Pancreas (tissue), 10 donors: Measurements from ENCODE around the gene CRISPLD2. TPM values are rescaled to one million over a fixed set of nuclear protein-coding genes. Genes with fewer than 3 reads are reported as not detected.
"Not testable (repeated sequence)": the region's sequence is repeated elsewhere in the genome, so short reads cannot be mapped to it uniquely, and the experiment has no call there.

ENCODE experiments used
- ATAC-seq, 4 donors: fragments of 200-7000 bp; cut with Tn5 transposase; one replicate each; pipeline versions ENCODE4 v1.8.0 to v1.9.1; 2020; ENCODE audit warnings: mild to moderate bottlenecking in 4 of 4, moderate library complexity in 4 of 4
- DNase-seq, 6 donors: peaks; one replicate each; pipeline ENCODE4 v3.0.0-alpha.2; 2020
- FAIRE-seq: peaks from 2 replicates; lab custom pipeline; 2012; peaks lifted over from hg19 to GRCh38; lab: Jason Lieb, UNC
- H3K27ac ChIP-seq, 4 donors: fragments of 200-600 bp; sonication (generic); 1 replicate in 3 of 4; 2 replicates in 1 of 4; pipeline versions ENCODE4 v1.5.0 to v1.8.0; 2020
- H3K27me3 ChIP-seq, 4 donors: fragments of 200-600 bp; one replicate each; pipeline ENCODE4 v1.8.0; 2021
- H3K36me3 ChIP-seq, 3 donors: fragments of 200-600 bp; sonication (generic) in 1 of 3; one replicate each; pipeline versions ENCODE4 v1.5.0 to v1.8.0; 2020 to 2021
- H3K4me1 ChIP-seq, 3 donors: fragments of 200-600 bp; one replicate each; pipeline ENCODE4 v1.8.0; 2021
- H3K4me3 ChIP-seq, 4 donors: fragments of 200-600 bp; sonication (generic) in 2 of 4; one replicate each; pipeline versions ENCODE4 v1.5.0 to v1.8.0; 2020 to 2021
- H3K9me3 ChIP-seq, 4 donors: fragments of 200-600 bp; one replicate each; pipeline ENCODE4 v1.8.0; 2021
- CTCF ChIP-seq, 4 donors: fragments of 200-600 bp; sonication (generic) in 3 of 4; IDR thresholded peaks; one replicate each; pipeline versions ENCODE4 v1.5.0 to v1.8.0; 2021; ENCODE audit warnings: antibody characterized with exemption in 4 of 4
- WGBS, 2 donors: extraction: QIAGEN DNeasy Blood & Tissue Kit; methylation state at CpG; one replicate each; pipeline ENCODE4 v1.1.7; 2013; 5-methylcytosine and 5-hydroxymethylcytosine counted together
- intact Hi-C, 3 donors: fragments of 100-400 bp; cut with DNase I; formaldehyde crosslinking; loops; one replicate each; pipeline versions ENCODE4 v1.11.1 to v1.14.2; 2022
- polyA plus RNA-seq, 2 donors: library from polyadenylated mRNA; stranded (reverse); fragments of 200-250 nt; gene quantifications; one replicate each; pipeline ENCODE4 v1.2.3, GENCODE V29; 2013
- total RNA-seq, 6 donors: library from RNA; stranded (reverse); fragmentation: NEBNext Ultra II Directional in 4 of 6; extraction: Animal tissue kit (Norgen Biotek cat#: 25700) in 4 of 6; gene quantifications; one replicate each; pipeline versions ENCODE4 v1.2.1 to v1.2.4, GENCODE V29; 2021 to 2023
- donor health status: healthy with polysubstance abuse.
- donor health status: DM: no; HTN: no; CAD: no; lungs with moderate emphysema.
- donor health status: DM: no; HTN: no; CAD: no.
- donor health status: control.
- donor health status: control.
- donor health status: Bipolar disorder and iron deficiency.
- donor health status: DM: yes; HTN: yes; CAD: no.
- donor health status: DM: no; HTN: no; CAD: no.
- donor health status: DM: no; HTN: no; CAD: no.
- donor health status: DM: yes; HTN: yes; CAD: no.

The CRISPLD2 gene
- total and polyA plus RNA-seq, 8 donors: 4.1 to 40.2 (median 14.1) TPM

GRCh38 chr16:84829168-84829965 is 9.6 kb downstream of the CRISPLD2 start:
- Histone ChIP-seq H3K4me3 (no peak overlapping the region), H3K9me3 (no peaks in the 10 kb centered on the region), H3K27me3 (no peaks in the 10 kb centered on the region), H3K27ac (no peak overlapping the region), H3K36me3 (no peaks in the 10 kb centered on the region), H3K4me1 (no peaks in the 10 kb centered on the region)
- 62 to 73% methylated on average over 15 of the region's 15 CpGs for WGBS, 2 donors
- no peak for TF ChIP-seq CTCF (IDR thresholded peaks at IDR 0.05)
- ATAC-seq (peak in 1 of 4 donors; percentile 26), FAIRE-seq (no peak), DNase-seq (no peak)
- intact Hi-C loops: no loop called here

- no peak for DNase-seq
- Histone ChIP-seq H3K4me1 (no peaks in the 10 kb centered on the region), H3K36me3 (no peaks in the 10 kb centered on the region), H3K27ac (no peak overlapping the region), H3K4me3 (no peak overlapping the region), H3K9me3 (no peaks in the 10 kb centered on the region), H3K27me3 (no peaks in the 10 kb centered on the region)
- FAIRE-seq: no peak
- intact Hi-C loops: no loop called here
- 79 to 87% methylated on average over 13 of the region's 13 CpGs for WGBS, 2 donors
- TF ChIP-seq CTCF (IDR thresholded peaks at IDR 0.05): no peak
- no peak for ATAC-seq
These were observed 11.1 kb downstream of the CRISPLD2 start for GRCh38 chr16:84830765-84831384.

GRCh38 chr16:84831728-84832127 is 11.9 kb downstream of the CRISPLD2 start:
- peak in 1 of 6 donors; percentile 5 for DNase-seq
- H3K9me3 ChIP-seq, FAIRE-seq, H3K27ac ChIP-seq, H3K36me3 ChIP-seq, H3K4me3 ChIP-seq, H3K27me3 ChIP-seq, ATAC-seq, H3K4me1 ChIP-seq, intact Hi-C loops: not testable (repeated sequence)
- 78 to 86% methylated on average over 10 of the region's 10 CpGs for WGBS, 2 donors

- no peak overlapping the region for H3K4me3 ChIP-seq
- H3K27me3 ChIP-seq: no peaks in the 10 kb centered on the region
- no peaks in the 10 kb centered on the region for H3K9me3 ChIP-seq
- WGBS, 2 donors: 56 to 60% methylated on average over 20 of the region's 20 CpGs
- DNase-seq: peak in 3 of 6 donors; percentile 26 to 43 (median 40)
- TF ChIP-seq CTCF (IDR thresholded peaks at IDR 0.05): no peak
- H3K27ac ChIP-seq: no peak overlapping the region
- peak in 3 of 4 donors; percentile 46 to 58 (median 52) for ATAC-seq
- peak; percentile 45 for FAIRE-seq
- intact Hi-C loops: no loop called here
- no peaks in the 10 kb centered on the region for H3K36me3 ChIP-seq
- no peaks in the 10 kb centered on the region for H3K4me1 ChIP-seq
These were observed 12.8 kb downstream of the CRISPLD2 start for GRCh38 chr16:84832488-84833143.

- H3K27me3 ChIP-seq: no peaks in the 10 kb centered on the region
- intact Hi-C loops: no loop called here
- ATAC-seq (no peak), FAIRE-seq (no peak), DNase-seq (peak in 1 of 6 donors; percentile 1)
- H3K9me3 ChIP-seq: no peaks in the 10 kb centered on the region
- no peak for TF ChIP-seq CTCF (IDR thresholded peaks at IDR 0.05)
- H3K36me3 ChIP-seq: no peaks in the 10 kb centered on the region
- no peak overlapping the region for H3K4me3 ChIP-seq
- 66 to 77% methylated on average over 11 of the region's 11 CpGs for WGBS, 2 donors
- H3K27ac ChIP-seq: no peak overlapping the region
- H3K4me1 ChIP-seq: no peaks in the 10 kb centered on the region
These were observed 13.3 kb downstream of the CRISPLD2 start for GRCh38 chr16:84833144-84833500.
